ENCODE measurements around the gene SLC16A1. TPM values are rescaled to one million over a fixed set of nuclear protein-coding genes. Genes with fewer than 3 reads are reported as not detected.

Gene SLC16A1
- total and polyA plus RNA-seq, 2 experiments from 2014 or later = 231 to 593 TPM

GRCh38 chr1:112862753-112863426, 93.1 kb downstream of the SLC16A1 start (continued):
- TF ChIP-seq ZNF462 (CRISPR knock-in tag; IDR thresholded peaks at IDR 0.05) (no peak), ETS1 (IDR thresholded peaks at IDR 0.05) (no peak), ZNF114 (CRISPR knock-in tag; IDR thresholded peaks at IDR 0.05) (no peak), NANOG (IDR thresholded peaks at IDR 0.05; ENCODE audit: borderline replicate concordance) (no peak), JUNB (IDR thresholded peaks at IDR 0.05; ENCODE audit: unreplicated experiment) (no peak), ZNF331 (CRISPR knock-in tag; IDR thresholded peaks at IDR 0.05; ENCODE audit: low read depth) (no peak), STAT1 (IDR thresholded peaks at IDR 0.05; ENCODE audit: unreplicated experiment) (no peak)

Small RNAs within 50 kb of the gene (small RNA-seq; reads per million reads assigned to genes)
- not detected for gene AL390729.2 (ENCODE audit: low replicate concordance)

Other genes starting within 250 kb of the SLC16A1 start
- 51.3 and 65.4 TPM in 2 replicates for gene RHOC, start 249.1 kb downstream of the SLC16A1 start, total RNA-seq (2014; rRNA removed; shearing (Covaris generic))
- gene RHOC, start 249.1 kb downstream of the SLC16A1 start, polyA plus RNA-seq (2016; fragmentation: Nextera tagmentation; extraction: Ambion mirVana) = 73.5 and 76.7 TPM in 2 replicates
- 12.7 and 22.4 TPM in 2 replicates for gene PPM1J, start 240.9 kb downstream of the SLC16A1 start, total RNA-seq (2014; rRNA removed; shearing (Covaris generic))
- 17.9 and 19.0 TPM in 2 replicates for gene PPM1J, start 240.9 kb downstream of the SLC16A1 start, polyA plus RNA-seq (2016; fragmentation: Nextera tagmentation; extraction: Ambion mirVana)
- gene LRIG2, start 117.0 kb upstream of the SLC16A1 start, total RNA-seq (2014; rRNA removed; shearing (Covaris generic)) = 40.4 and 41.8 TPM in 2 replicates
- 7.7 and 10.0 TPM in 2 replicates for gene LRIG2, start 117.0 kb upstream of the SLC16A1 start, polyA plus RNA-seq (2016; fragmentation: Nextera tagmentation; extraction: Ambion mirVana)

Data from GM23338 (cell line).